AG10803 (cell line): ENCODE data around the gene NDNF.

Source experiments
- DNase-seq: peaks from one replicate; pipeline ENCODE4 v3.0.0; 2010; ENCODE audit warnings: low read depth
- H3K4me3 ChIP-seq: 2 replicates; pipeline ENCODE4 v1.5.1; 2011; ENCODE audit warnings: mild to moderate bottlenecking, low read length, control low read depth
- TF ChIP-seq, protein P1 (sequence below): conservative IDR thresholded peaks from 2 replicates; pipeline ENCODE4 v1.5.1; 2011; ENCODE audit warnings: mild to moderate bottlenecking, low read length, control low read depth, inconsistent platforms

NDNF gene, protein sequence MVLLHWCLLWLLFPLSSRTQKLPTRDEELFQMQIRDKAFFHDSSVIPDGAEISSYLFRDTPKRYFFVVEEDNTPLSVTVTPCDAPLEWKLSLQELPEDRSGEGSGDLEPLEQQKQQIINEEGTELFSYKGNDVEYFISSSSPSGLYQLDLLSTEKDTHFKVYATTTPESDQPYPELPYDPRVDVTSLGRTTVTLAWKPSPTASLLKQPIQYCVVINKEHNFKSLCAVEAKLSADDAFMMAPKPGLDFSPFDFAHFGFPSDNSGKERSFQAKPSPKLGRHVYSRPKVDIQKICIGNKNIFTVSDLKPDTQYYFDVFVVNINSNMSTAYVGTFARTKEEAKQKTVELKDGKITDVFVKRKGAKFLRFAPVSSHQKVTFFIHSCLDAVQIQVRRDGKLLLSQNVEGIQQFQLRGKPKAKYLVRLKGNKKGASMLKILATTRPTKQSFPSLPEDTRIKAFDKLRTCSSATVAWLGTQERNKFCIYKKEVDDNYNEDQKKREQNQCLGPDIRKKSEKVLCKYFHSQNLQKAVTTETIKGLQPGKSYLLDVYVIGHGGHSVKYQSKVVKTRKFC

DNA sequence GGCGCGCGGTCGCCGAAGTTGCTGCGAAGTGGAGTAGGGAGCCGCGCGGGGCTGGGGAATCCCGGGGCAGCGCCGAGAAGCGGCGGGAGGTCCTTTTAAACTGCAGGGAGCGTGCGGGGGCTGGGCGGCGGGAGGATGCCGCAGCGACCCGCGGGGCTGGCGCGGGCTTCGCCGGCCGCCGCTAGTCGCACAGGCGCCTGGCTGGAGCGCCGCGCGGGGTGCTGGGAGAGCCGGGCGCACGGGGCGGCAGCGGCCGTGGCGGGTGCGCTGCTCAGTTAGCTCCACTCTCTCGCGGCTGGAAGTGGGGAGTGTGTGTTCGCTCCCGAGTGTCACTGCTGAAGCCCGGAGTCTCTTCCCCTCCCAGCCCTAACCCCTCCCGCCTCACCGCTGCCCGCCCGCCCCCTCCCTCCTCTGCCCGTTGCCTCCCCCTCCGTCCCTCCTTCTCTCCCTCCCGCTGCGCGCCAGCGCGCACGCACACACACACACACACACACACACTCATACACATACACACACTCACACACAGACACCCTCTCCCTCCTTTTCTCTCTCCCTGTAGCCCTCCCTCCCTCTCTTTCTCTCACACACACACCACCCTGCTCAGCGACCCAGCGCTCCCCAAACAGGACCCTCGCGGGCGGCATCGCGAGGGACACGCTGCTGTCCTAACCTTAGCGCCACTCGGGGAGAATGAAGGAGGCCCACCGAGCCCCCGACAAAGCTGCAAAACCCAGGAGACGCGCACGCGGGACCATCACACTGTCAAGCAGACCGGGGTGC lies at the start of gene NDNF:
Gene NDNF (minus strand): TSS at position 312 of the 780 bp plus-strand sequence. CDS start 26,698 bp downstream, outside the sequence.
- TF ChIP-seq, protein P1, sequence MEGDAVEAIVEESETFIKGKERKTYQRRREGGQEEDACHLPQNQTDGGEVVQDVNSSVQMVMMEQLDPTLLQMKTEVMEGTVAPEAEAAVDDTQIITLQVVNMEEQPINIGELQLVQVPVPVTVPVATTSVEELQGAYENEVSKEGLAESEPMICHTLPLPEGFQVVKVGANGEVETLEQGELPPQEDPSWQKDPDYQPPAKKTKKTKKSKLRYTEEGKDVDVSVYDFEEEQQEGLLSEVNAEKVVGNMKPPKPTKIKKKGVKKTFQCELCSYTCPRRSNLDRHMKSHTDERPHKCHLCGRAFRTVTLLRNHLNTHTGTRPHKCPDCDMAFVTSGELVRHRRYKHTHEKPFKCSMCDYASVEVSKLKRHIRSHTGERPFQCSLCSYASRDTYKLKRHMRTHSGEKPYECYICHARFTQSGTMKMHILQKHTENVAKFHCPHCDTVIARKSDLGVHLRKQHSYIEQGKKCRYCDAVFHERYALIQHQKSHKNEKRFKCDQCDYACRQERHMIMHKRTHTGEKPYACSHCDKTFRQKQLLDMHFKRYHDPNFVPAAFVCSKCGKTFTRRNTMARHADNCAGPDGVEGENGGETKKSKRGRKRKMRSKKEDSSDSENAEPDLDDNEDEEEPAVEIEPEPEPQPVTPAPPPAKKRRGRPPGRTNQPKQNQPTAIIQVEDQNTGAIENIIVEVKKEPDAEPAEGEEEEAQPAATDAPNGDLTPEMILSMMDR = no peak
- H3K4me3 ChIP-seq = peak within 1 kb of the TSS; percentile 69
- peak; percentile 54 for DNase-seq

DNA sequence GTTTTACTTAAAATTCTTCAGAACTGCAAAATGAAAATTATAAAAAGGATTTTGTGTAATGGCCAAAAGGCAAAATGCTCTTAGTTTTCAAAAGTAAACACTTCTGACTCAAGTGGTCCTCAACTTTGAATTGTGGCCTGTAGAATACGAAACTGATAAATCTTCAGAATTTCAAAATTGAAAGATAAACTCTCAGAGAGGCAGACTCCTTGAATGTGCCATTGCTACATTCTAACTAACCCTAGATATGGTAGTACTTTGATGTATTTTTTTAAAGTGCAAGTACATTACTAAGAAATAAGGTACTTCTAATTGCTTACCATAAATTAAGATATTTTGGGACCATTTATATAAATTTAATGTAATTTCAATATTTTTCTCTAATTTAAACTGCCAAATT lies 47.4 kb upstream of the NDNF start:
- TF ChIP-seq, protein P1 = no peak
- no peak for DNase-seq
- H3K4me3 ChIP-seq = no peak overlapping the region

DNA sequence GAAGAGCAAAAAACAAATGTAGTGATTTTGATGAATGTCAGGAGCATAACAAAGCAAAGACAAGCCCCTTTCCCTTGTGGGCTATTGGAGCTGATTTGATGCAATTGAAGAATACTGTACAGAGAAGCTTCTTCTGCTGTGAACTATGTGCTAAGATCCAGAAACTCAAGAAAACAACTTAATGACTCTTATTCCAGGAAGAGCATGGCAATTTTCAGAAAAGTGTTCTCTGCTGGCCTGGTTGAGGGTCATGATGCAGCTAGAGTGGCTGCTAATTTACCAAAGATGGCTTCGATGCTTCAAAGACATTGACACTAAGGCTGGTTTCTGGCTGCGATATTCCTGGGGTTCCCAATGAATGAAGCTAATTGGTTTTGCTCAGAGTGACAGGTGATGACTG lies 46.0 kb upstream of the NDNF start:
- DNase-seq = no peak
- TF ChIP-seq, protein P1 = no peak
- no peak overlapping the region for H3K4me3 ChIP-seq

DNA sequence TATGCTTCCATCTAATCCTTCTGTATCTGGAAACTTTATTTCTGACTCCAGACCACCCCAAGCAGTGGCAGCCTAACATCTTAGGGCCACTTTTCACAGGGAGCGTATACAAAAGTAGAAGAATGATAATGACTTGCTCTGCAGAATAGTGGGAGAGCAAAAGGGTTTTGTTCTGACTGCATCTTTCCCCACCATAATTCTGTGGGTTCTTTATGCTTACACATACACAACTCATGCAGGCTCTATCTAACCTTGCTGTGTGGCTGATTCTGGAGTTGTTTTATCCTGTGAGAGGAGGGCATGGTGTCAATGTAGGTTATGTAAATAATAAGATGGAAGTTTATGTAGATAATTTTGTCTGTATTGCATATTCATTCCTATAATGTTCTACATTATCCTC lies 42.4 kb upstream of the NDNF start:
- TF ChIP-seq, protein P1 = no peak

DNA sequence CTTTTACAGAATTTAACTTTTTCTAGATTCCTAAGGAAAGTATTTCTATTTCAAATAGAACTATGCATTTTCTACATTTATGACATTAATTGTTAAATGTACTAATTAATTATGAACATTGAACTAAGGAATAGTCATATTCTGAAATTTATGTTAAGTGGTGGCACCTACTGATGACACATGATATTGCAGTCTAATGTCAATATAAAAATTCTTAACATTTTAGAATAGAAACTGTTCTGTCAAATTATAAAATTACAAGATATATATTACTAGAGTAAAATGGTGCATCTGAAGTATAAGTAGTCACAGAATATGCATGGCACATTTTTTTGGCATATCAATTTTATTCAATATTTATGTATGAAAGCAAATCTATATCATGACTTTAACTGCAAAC lies 40.2 kb upstream of the NDNF start:
- TF ChIP-seq, protein P1 = peak; percentile 58
- no peak overlapping the region for H3K4me3 ChIP-seq
- DNase-seq = no peak

More for the DNA sequence above, 42.4 kb upstream of the NDNF start:
- no peak for DNase-seq
- H3K4me3 ChIP-seq = no peak overlapping the region

DNA sequence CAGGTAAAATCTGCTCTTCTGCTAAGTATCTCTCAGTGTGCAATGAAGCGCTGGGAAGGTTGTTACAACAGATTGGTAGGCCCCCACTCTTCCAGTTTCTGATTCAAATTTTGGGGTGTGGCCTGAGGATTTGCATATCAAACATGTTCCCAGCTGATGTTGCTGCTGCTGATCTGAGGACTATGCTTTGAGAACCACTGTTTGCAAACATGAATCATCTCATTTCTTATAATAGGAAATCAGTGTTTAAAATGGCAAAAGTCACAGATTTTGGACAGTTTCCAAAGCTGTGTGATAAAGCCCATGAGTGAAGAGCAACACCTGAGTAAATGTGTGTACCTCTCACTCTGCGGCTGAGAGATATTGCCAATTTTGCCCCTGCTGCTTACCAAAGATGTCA lies 36.2 kb upstream of the NDNF start:
- TF ChIP-seq, protein P1 = no peak
- no peak overlapping the region for H3K4me3 ChIP-seq
- DNase-seq = no peak

DNA sequence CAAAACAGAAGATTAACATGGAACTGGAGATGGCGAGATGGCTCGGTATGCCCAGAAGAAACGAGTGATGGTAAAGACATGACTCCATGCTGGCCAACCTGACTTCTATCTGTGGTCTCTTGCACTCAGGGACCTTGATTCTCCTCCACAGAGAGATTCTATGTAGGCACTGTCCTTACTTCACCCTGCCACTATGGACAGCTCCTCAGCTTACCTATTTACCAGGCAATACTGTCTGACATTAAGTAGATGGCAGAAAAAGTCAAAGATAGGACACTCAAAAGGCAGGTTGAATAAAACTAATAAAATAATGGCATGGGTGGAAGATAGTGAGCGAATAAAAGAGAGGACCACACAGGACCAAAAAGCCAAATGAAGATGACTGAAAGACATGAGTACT lies 35.2 kb upstream of the NDNF start:
- no peak overlapping the region for H3K4me3 ChIP-seq
- TF ChIP-seq, protein P1 = no peak
- DNase-seq = no peak
